Measurements from ENCODE around the gene ALPL.
"Not testable (repeated sequence)": the region's sequence is repeated elsewhere in the genome, so short reads cannot be mapped to it uniquely, and the experiment has no call there.

Gene ALPL

GRCh38 chr1:21507511-21508270 lies 1.5 kb upstream of the ALPL start:
- DNase-seq (ENCODE audit: low spot score) = no peak

GRCh38 chr1:21508580-21509350 lies 458 bp upstream of the ALPL start:
- no peak for DNase-seq (ENCODE audit: low spot score)

GRCh38 chr1:21510113-21510493 lies 880 bp downstream of the ALPL start:
- DNase-seq (ENCODE audit: low spot score) = no peak

GRCh38 chr1:21510885-21511578 lies 1.8 kb downstream of the ALPL start:
- DNase-seq (ENCODE audit: low spot score) = no peak

GRCh38 chr1:21511579-21512522 lies 2.6 kb downstream of the ALPL start:
- no peak for DNase-seq (ENCODE audit: low spot score)

GRCh38 chr1:21514245-21514644 lies 5.0 kb downstream of the ALPL start:
- DNase-seq (ENCODE audit: low spot score) = no peak

- no peak for DNase-seq (ENCODE audit: low spot score)
Measured at GRCh38 chr1:21517161-21517589, 8.0 kb downstream of the ALPL start.

- no peak for DNase-seq (ENCODE audit: low spot score)
Measured at GRCh38 chr1:21517660-21518480, 8.6 kb downstream of the ALPL start.

GRCh38 chr1:21518774-21519455 lies 9.7 kb downstream of the ALPL start:
- no peak for DNase-seq (ENCODE audit: low spot score)

GRCh38 chr1:21519486-21520070 lies 10.4 kb downstream of the ALPL start:
- not testable (repeated sequence) for DNase-seq (ENCODE audit: low spot score)

- DNase-seq (ENCODE audit: low spot score) = no peak
Measured at GRCh38 chr1:21520899-21521716, 11.9 kb downstream of the ALPL start.

GRCh38 chr1:21521717-21522060 lies 12.5 kb downstream of the ALPL start:
- no peak for DNase-seq (ENCODE audit: low spot score)

GRCh38 chr1:21522525-21523038 lies 13.4 kb downstream of the ALPL start:
- DNase-seq (ENCODE audit: low spot score) = no peak

- DNase-seq (ENCODE audit: low spot score) = no peak
Measured at GRCh38 chr1:21523297-21523813, 14.1 kb downstream of the ALPL start.

GRCh38 chr1:21524220-21524619 lies 15.0 kb downstream of the ALPL start:
- no peak for DNase-seq (ENCODE audit: low spot score)

GRCh38 chr1:21524686-21525339 lies 15.6 kb downstream of the ALPL start:
- DNase-seq (ENCODE audit: low spot score) = no peak

GRCh38 chr1:21525340-21525717 lies 16.1 kb downstream of the ALPL start:
- DNase-seq (ENCODE audit: low spot score) = no peak

- DNase-seq (ENCODE audit: low spot score) = no peak
Measured at GRCh38 chr1:21526441-21526840, 17.2 kb downstream of the ALPL start.

All from RKO (cell line).